Activated T-cell treated with anti-CD3 and anti-CD28 coated beads for 48 hours (primary cell): ENCODE measurements around the gene AKR1C3.
"Not testable (repeated sequence)": the region's sequence is repeated elsewhere in the genome, so short reads cannot be mapped to it uniquely, and the experiment has no call there.

Source experiments
- DNase-seq: peaks from one replicate; pipeline ENCODE4 v3.0.0-alpha.2; 2020; ENCODE audit warnings: low read depth

AKR1C3 gene

DNA sequence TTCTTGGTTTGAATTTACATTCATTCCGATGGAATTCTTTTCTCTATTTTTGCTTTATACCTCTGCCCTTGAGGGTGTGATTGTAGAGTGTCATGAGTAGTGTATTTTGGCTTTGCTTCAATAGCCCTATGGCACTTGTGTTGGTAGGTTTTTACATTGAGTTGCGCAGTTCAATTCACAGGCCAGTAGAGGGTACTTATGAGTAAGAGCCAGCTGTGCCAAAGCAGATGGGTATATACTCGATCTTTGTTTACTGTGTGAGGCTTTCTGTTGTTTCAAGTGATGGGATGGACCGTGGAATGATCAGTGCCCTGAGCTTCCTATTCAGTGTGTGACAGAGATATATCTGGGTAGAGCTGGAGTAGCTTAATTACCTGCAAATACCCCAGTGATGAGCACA lies 4.3 kb upstream of the AKR1C3 start:
- no peak for DNase-seq

- DNase-seq = no peak
Measured at GRCh38 chr10:5090551-5090950, 3.7 kb upstream of the AKR1C3 start.

- DNase-seq = no peak
Measured at GRCh38 chr10:5091196-5091595, 3.0 kb upstream of the AKR1C3 start.

DNA sequence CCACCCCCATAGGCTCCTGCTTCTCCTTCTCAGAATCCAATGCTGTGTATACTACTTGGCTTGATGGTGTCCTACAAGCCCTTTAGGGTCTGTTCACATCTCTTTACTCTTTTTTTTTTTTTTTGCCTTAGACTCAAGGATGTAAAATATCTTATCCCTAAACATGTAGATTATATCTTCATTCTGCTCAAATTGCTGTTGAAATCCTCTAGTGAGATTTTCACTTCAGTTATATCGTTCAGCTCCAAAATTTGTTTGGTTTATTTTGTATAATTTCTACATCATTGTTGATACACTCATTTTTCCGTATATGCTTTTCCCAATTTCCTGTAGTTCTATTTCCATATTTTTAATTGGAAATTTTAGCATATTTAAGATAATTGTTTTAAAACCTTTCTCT lies 1.8 kb upstream of the AKR1C3 start:
- DNase-seq = no peak

GRCh38 chr10:5092848-5093790 lies 1.1 kb upstream of the AKR1C3 start:
- DNase-seq = no peak

DNA sequence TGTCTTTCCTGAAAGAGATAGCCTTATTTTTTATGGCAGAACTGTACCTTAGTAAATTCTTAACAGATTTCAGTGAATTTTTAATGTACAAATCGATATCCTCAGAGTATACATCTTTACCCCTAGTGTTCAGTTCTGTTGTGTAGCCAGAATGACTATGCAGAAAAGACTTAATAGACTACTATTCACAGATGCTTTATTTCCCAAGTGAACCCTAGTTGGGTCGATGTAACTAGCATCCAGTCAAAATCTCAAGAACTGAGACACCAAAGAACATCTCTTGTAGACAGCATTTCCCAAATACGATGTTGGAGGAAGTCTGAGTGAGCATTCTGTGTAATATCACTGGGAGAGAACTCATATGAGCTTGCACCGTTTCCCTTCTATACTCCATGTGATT lies 1.5 kb downstream of the AKR1C3 start:
- no peak for DNase-seq

DNA sequence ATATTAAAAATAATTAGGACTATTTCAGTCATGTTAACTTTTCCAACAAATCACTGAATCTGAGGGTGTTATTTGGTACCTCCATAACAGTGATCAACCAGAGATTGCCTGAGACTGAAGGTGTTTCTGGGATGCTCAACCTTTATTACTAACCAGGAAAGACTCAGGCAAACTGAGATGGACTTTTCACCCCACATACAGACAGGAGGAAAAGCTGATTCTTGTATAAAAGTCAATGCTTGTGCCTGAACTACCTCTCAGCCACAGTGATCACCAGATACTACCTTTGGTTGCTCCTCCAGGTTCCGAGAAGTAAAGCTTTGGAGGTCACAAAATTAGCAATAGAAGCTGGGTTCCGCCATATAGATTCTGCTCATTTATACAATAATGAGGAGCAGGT lies 1.9 kb downstream of the AKR1C3 start:
- no peak for DNase-seq

DNA sequence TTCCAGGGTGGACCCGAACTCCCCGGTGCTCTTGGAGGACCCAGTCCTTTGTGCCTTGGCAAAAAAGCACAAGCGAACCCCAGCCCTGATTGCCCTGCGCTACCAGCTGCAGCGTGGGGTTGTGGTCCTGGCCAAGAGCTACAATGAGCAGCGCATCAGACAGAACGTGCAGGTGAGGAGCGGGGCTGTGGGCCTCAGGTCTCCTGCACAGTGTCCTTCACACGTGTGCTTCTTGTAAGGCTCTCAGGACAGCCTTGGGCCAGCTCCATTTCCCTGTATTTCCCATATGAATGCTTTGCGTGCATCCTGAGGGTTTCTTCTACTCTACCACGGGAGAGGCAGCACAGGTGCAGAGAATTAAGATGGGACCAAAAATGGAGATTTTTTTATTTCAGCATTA lies 8.3 kb downstream of the AKR1C3 start:
- not testable (repeated sequence) for DNase-seq

DNA sequence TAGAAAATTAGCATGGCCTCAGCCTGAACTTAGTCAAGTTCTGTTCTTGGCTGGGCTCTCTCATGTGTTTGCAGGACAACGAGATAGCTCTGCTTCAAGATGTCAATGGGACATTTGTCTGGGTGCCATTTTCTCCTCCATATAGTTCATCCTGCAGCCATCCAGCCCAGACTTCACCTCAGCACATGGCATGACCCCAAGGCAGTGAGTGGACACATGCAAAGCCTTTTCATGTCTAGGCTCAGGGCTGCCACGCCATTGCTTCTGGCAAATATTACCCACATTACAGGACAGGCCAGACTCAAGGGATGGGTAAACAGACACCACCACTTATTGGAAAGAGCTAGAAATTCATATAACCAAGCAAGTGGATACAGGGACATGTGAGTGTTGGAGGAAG lies 9.3 kb downstream of the AKR1C3 start:
- no peak for DNase-seq

- DNase-seq = no peak
Measured at GRCh38 chr10:5105626-5106025, 11.4 kb downstream of the AKR1C3 start.

GRCh38 chr10:5106553-5106952 lies 12.3 kb downstream of the AKR1C3 start:
- no peak for DNase-seq

DNA sequence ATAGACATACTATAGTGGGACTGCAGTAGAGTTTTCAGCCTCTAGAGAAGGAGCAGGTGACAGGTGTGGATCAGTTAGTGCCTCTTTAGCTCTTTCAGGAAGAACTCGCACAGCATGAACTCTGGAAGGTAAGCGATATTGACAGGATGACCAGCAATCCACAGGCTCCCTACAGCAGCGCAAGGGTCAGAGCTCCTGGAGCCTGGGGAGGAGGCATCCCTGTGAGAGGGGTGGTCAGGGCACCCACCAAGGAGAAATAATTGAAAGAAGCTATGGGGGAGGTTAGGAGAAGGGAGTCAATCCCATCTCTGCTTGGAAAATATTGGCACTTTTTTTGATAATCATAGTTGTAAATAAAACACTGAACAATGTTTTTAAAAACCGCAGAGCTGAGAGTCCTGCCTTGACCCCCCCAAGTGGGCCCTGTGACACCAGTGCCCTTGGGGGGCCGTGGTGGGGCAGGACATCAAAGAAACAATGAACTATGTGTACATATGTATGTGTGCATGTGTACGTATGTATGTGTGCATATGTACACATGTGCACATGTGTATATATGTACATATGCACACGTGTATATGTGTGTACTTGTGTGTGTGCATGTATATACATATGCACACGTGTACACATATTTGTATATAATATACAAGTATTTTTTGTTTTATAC lies 13.8 kb downstream of the AKR1C3 start:
- DNase-seq = no peak

GRCh38 chr10:5108658-5109416 lies 14.6 kb downstream of the AKR1C3 start:
- DNase-seq = no peak

- not testable (repeated sequence) for DNase-seq
Measured at GRCh38 chr10:5109861-5110260, 15.6 kb downstream of the AKR1C3 start.

GRCh38 chr10:5116621-5117020 lies 22.4 kb downstream of the AKR1C3 start:
- no peak for DNase-seq

GRCh38 chr10:5117026-5117425 lies 22.8 kb downstream of the AKR1C3 start:
- no peak for DNase-seq

DNA sequence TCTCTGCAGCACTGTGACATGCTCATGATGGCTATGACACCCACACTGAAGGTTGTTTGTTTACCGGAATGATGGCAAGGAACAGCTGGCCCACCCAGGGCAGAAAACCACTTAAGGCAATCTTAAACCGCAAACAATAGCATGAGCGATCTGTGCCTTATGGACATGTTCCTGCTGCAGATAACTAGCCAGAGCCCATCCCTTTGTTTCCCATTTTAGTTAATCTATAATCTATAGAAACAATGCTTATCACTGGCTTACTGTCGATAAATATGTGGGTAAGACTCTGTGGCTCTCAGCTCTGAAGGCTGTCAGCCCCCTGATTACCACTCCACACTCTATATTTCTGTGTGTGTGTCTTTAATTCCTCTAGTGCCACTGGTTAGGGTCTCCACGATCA lies 25.8 kb downstream of the AKR1C3 start:
- not testable (repeated sequence) for DNase-seq

- no peak for DNase-seq
Measured at GRCh38 chr10:5123886-5124285, 29.7 kb downstream of the AKR1C3 start.

DNA sequence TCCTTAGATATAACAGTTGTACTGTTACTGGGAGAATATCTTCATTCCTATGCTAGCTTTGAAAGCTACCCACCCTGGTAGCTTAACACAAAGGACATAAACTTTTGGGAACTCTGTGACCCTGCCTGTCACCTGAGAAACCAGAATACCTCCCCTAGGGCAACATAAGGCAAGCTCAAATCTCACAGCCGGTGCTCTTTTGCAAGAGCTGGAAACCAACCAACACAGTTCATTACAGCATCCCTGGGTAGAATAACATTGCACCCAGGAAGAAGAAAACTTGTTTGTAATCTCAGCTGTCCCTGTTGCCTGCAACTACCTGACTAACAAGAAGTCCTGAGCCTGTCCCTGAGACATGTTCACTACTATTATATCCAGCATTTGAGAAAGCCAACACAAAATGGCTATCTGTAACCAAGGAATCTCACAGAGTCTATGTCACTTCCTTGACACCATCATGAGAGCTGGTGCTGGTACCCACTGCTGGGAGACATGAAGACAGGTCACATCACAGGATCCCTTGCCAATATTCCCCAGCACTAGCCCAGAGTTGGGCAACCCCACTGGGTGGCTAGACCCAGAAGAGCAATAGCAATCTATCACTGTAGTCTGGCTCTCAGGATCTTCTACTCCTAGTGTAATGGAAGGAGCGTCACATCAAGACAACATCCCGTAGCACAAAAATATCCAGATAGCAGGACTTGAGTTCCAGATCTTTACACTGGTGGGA lies 31.3 kb downstream of the AKR1C3 start:
- no peak for DNase-seq

GRCh38 chr10:5135581-5135980 lies 41.4 kb downstream of the AKR1C3 start:
- DNase-seq = no peak

DNA sequence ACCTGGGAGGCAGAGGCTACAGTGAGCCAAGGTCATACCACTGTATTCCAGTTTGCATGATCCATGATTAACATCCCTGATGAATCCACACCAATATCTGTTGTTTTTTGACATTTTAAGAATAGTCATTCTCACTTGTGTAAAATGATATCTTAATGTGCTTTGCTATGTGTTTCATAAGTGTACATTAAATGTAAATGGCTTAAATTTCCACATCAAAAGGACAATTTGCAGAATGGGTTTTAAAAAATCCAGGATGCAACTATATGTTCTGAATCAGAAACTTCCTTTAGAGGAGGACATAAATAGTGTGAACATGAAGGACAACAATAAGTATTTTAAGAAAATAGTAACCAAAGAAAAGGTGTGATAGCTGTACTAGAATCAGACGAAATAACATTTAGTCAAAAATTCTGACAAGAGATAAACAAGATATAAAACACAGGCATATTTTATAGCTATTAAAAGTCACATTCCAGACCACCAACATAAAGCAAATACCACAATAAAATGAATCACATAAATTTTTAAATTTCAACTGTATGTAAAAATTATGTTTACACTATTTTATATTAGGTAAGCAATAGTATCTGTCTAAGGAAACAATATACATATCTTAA lies 42.4 kb downstream of the AKR1C3 start:
- no peak for DNase-seq

DNA sequence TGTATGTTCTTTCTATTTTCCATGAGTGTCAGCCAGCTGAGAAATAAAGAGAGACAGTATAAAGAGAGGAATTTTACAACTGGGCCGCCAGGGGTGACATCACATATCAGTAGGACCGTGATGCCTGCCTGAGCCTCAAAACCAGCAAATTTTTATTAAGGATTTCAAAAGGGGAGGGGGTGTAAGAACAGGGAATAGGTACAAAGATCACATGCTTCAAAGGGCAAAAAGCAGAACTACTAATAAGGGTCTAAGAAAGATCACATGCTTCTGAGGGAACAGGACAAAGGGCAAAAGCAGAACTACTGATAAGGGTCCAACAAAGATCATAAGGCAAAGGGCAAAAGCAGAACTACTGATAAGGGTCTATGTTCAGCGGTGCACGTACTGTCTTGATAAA lies 43.5 kb downstream of the AKR1C3 start:
- not testable (repeated sequence) for DNase-seq
